HG03280 (cell line): Measurements from ENCODE around the gene DNAJB5.
"Not testable (repeated sequence)": the region's sequence is repeated elsewhere in the genome, so short reads cannot be mapped to it uniquely, and the experiment has no call there.

ENCODE experiments used
- ATAC-seq: cut with Tn5 transposase; IDR thresholded peaks from one replicate; pipeline ENCODE4 v1.9.1; 2021; ENCODE audit warnings: mild to moderate bottlenecking, moderate library complexity; ENCODE audit not compliant: unreplicated experiment

Gene DNAJB5

GRCh38 chr9:34989003-34989945 lies at the start of gene DNAJB5:
Gene DNAJB5 (plus strand): TSS chr9:34989745. CDS start chr9:34990631, 886 bp downstream.
- ATAC-seq: peak; percentile 89

GRCh38 chr9:34939989-34940388 lies 49.6 kb upstream of the DNAJB5 start:
- ATAC-seq: not testable (repeated sequence)

- ATAC-seq: no peak
Observed at GRCh38 chr9:34948451-34948850, 41.1 kb upstream of the DNAJB5 start.

GRCh38 chr9:34954225-34954624 lies 35.3 kb upstream of the DNAJB5 start:
- ATAC-seq: no peak

- ATAC-seq: not testable (repeated sequence)
Observed at GRCh38 chr9:34956066-34956465, 33.5 kb upstream of the DNAJB5 start.

- ATAC-seq: peak; percentile 40
Observed at GRCh38 chr9:34956648-34957047, 32.9 kb upstream of the DNAJB5 start.

- ATAC-seq: no peak
Observed at GRCh38 chr9:34957492-34958410, 31.8 kb upstream of the DNAJB5 start, which contains the start of gene PHF24. Gene PHF24 (plus strand): TSS chr9:34958285. CDS start chr9:34971299, 13,014 bp downstream.

GRCh38 chr9:34958411-34958982 lies 31.0 kb upstream of the DNAJB5 start:
- no peak for ATAC-seq

GRCh38 chr9:34959461-34959860 lies 30.1 kb upstream of the DNAJB5 start:
- ATAC-seq: no peak

GRCh38 chr9:34961574-34962490 lies 27.7 kb upstream of the DNAJB5 start:
- ATAC-seq: no peak

GRCh38 chr9:34962546-34962945 lies 27.0 kb upstream of the DNAJB5 start:
- no peak for ATAC-seq

- no peak for ATAC-seq
Observed at GRCh38 chr9:34963552-34963951, 26.0 kb upstream of the DNAJB5 start.

- ATAC-seq: no peak
Observed at GRCh38 chr9:34964458-34964857, 25.1 kb upstream of the DNAJB5 start.

GRCh38 chr9:34971146-34971811 lies 18.3 kb upstream of the DNAJB5 start:
- no peak for ATAC-seq

- no peak for ATAC-seq
Observed at GRCh38 chr9:34974664-34975063, 14.9 kb upstream of the DNAJB5 start.

- no peak for ATAC-seq
Observed at GRCh38 chr9:34976441-34976840, 13.1 kb upstream of the DNAJB5 start.

GRCh38 chr9:34976992-34977391 lies 12.6 kb upstream of the DNAJB5 start:
- ATAC-seq: no peak

GRCh38 chr9:34980181-34980761 lies 9.3 kb upstream of the DNAJB5 start:
- ATAC-seq: no peak

- no peak for ATAC-seq
Observed at GRCh38 chr9:34982361-34982760, 7.2 kb upstream of the DNAJB5 start.
